Body of pancreas (tissue), 4 donors: Measurements from ENCODE around the gene EXOSC3. TPM values are rescaled to one million over a fixed set of nuclear protein-coding genes. Genes with fewer than 3 reads are reported as not detected.
"Not testable (repeated sequence)": the region's sequence is repeated elsewhere in the genome, so short reads cannot be mapped to it uniquely, and the experiment has no call there.

Experiments used
- ATAC-seq: fragments of 150-250 bp; one replicate; pipeline ENCODE4 v1.9.1; 2016
- DNase-seq, 4 donors: peaks; one replicate each; pipeline ENCODE4 v3.0.0-alpha.2; 2019
- H3K27ac ChIP-seq, 4 donors: fragments of 200-600 bp; sonication (generic); 1 replicate in 3 of 4; 2 replicates in 1 of 4; pipeline versions ENCODE4 v1.5.1 to v1.6.1; 2016 to 2019; ENCODE audit warnings: mild to moderate bottlenecking in 1 of 4, mixed read lengths in 1 of 4, moderate library complexity in 1 of 4
- H3K27me3 ChIP-seq, 2 donors: fragments of 200-600 bp; sonication (generic); one replicate each; pipeline ENCODE4 v1.6.0; 2016; ENCODE audit warnings: mild to moderate bottlenecking in 1 of 2
- H3K36me3 ChIP-seq, 2 donors: fragments of 200-600 bp; sonication (generic); replicated peaks in 1 of 2; 2 replicates each; pipeline ENCODE4 v1.5.1; 2016; ENCODE audit warnings: low read depth in 2 of 2; ENCODE audit not compliant: insufficient read depth in 1 of 2
- H3K4me1 ChIP-seq: fragments of 200-600 bp; sonication (generic); one replicate; pipeline ENCODE4 v1.6.0; 2016
- H3K4me3 ChIP-seq, 2 donors: fragments of 200-600 bp; sonication (generic); 1 replicate in 1 of 2; 2 replicates in 1 of 2; pipeline ENCODE4 v1.5.1; 2016 to 2019
- H3K9me3 ChIP-seq, 3 donors: fragments of 200-600 bp; sonication (generic); 1 replicate in 2 of 3; 2 replicates in 1 of 3; pipeline ENCODE4 v1.5.1; 2016
- CTCF ChIP-seq, 7 experiments: fragments of 450-650 bp in 4 of 7; fragments of 200-600 bp in 3 of 7; sonication (generic) in 3 of 7; IDR thresholded peaks; one replicate each; pipeline ENCODE4 v1.5.1; 2016 to 2019; ENCODE audit warnings: antibody characterized with exemption in 7 of 7
- POLR2A ChIP-seq, 3 donors: fragments of 450-650 bp; IDR thresholded peaks; one replicate each; pipeline ENCODE4 v1.6.1; 2016; ENCODE audit warnings: antibody characterized with exemption in 3 of 3, mild to moderate bottlenecking in 2 of 3
- WGBS, 2 donors: methylation state at CpG; one replicate each; pipeline ENCODE4 v1.1.5; 2017; 5-methylcytosine and 5-hydroxymethylcytosine counted together
- intact Hi-C: fragments of 100-400 bp; cut with DNase I; formaldehyde crosslinking; loops from one replicate; pipeline ENCODE4 v1.15.1; 2023
- total RNA-seq, 2 donors: library from RNA; depleted of rRNA; stranded (reverse); fragments of >200 nt; gene quantifications; one replicate each; pipeline ENCODE4 v1.1.0, GENCODE V29; 2016

The EXOSC3 gene
- total RNA-seq, 2 donors from 2014 or later = 33.2 to 47.8 TPM

DNA sequence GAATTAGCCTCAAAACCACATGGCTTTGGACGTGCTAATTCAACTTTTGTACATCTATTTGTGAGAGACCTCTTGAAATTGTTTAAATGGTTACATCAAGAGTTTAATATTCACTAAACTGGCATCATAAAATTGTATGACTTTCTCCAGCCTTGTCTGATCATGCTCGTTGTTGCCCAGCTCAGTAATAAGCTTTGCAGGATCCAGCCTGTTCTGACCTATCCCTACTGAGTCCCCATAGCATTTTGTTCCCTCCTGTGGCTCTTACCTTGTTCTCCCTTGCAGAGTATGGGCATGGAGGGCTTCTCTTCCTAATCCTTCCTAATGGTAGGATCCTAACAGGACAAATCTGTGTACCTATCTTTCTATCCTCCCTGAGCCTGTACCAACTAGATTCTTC lies 6.3 kb downstream of the EXOSC3 start:
- 72 to 81% methylated on average over 2 of the region's 2 CpGs for WGBS, 2 donors
- Histone ChIP-seq H3K4me1 (peaks cover 15% of the 10 kb centered on the region), H3K36me3 (peaks cover 4 to 18% of the 10 kb centered on the region in 2 donors), H3K4me3 (no peak overlapping the region), H3K9me3 (no peaks in the 10 kb centered on the region), H3K27ac (no peak overlapping the region), H3K27me3 (no peaks in the 10 kb centered on the region)
- ATAC-seq (no peak), DNase-seq (no peak)
- TF ChIP-seq CTCF (IDR thresholded peaks at IDR 0.05) = no peak
- intact Hi-C loops = no loop called here

- TF ChIP-seq CTCF (IDR thresholded peaks at IDR 0.05) (no peak), POLR2A (IDR thresholded peaks at IDR 0.05) (no peak)
- peaks cover 0 to 15% of the 10 kb centered on the region in 2 donors for H3K36me3 ChIP-seq
- intact Hi-C loops = no loop called here
- 79 to 87% methylated on average over 5 of the region's 5 CpGs for WGBS, 2 donors
- no peak overlapping the region for H3K27ac ChIP-seq
- H3K4me3 ChIP-seq = no peak overlapping the region
- ATAC-seq (no peak), DNase-seq (no peak)
- H3K9me3 ChIP-seq = no peaks in the 10 kb centered on the region
- no peaks in the 10 kb centered on the region for H3K27me3 ChIP-seq
- no peaks in the 10 kb centered on the region for H3K4me1 ChIP-seq
Observed at GRCh38 chr9:37776328-37776727, 8.5 kb downstream of the EXOSC3 start.

DNA sequence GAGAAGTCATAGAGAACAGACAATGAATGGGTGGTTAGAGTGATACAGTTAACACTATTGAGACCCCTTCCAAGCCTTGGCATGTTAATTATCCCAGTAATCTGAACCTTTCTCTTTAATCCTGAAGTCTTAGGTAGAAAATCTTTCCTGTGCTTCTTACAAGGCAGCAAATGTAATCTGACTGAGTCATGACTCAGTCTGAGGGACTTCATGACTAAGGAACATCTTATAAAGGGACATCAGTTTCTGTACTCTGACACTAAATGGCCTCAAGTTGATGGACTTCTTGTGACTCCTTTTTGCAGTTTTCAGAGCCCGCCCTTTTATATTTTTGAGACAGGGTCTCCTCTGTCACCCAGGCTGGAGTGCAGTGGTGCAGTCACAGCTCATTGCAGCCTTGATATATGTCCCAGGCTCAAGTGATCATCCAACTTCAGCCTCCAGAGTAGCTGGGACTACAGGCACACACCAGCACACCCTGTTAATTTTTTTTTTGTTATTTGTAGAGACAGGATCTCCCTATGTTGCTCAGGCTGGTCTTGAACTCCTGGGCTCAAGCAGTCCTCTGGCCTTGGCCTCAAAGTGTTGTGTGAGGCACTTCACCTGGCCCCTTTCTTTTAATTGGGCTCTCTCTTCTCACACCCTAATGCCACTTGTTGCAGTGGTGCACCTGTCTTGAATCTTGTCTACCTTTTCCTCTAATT lies 9.5 kb downstream of the EXOSC3 start:
- WGBS, 2 donors = 100% methylated on average over 1 of the region's 1 CpG
- peaks cover 0 to 11% of the 10 kb centered on the region in 2 donors for H3K36me3 ChIP-seq
- ATAC-seq = no peak

DNA sequence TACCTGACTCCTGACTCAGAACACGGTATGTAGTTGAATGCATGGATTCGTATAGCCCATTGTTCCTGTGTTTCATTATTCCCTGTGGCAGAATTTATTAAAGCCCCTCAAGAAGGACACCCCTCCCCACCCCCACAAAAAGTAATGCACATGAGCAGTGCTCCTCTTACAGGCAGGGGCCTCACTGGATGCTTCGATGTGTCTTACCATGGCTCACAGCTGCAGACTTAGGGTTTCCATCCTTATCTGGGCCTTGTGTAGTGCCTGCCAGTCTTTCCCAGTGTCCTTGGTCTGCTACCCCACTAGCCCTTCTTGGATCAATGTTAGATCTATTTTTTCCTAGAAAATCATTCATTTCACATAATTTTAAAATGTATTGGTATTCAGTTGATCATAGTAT lies 14.9 kb downstream of the EXOSC3 start:
- no peak overlapping the region for H3K4me3 ChIP-seq
- intact Hi-C loops = no loop called here

More for the DNA sequence above, 9.5 kb downstream of the EXOSC3 start:
- H3K27me3 ChIP-seq = no peaks in the 10 kb centered on the region
- intact Hi-C loops = no loop called here
- TF ChIP-seq POLR2A (IDR thresholded peaks at IDR 0.05) (no peak), CTCF (IDR thresholded peaks at IDR 0.05) (no peak)
- H3K9me3 ChIP-seq = no peaks in the 10 kb centered on the region
- DNase-seq = no peak
- no peaks in the 10 kb centered on the region for H3K4me1 ChIP-seq
- H3K27ac ChIP-seq = no peak overlapping the region
- H3K4me3 ChIP-seq = no peak overlapping the region

GRCh38 chr9:37769306-37769705 lies 15.6 kb downstream of the EXOSC3 start:
- 55 to 78% methylated on average over 5 of the region's 5 CpGs for WGBS, 2 donors

More for the DNA sequence above, 14.9 kb downstream of the EXOSC3 start:
- DNase-seq (no peak), ATAC-seq (no peak)
- peaks cover 0 to 1% of the 10 kb centered on the region in 2 donors for H3K36me3 ChIP-seq
- TF ChIP-seq POLR2A (IDR thresholded peaks at IDR 0.05) = no peak
- WGBS, 2 donors = 84 to 98% methylated on average over 3 of the region's 3 CpGs
- H3K9me3 ChIP-seq = no peaks in the 10 kb centered on the region
- H3K27ac ChIP-seq = no peak overlapping the region
- H3K27me3 ChIP-seq = no peaks in the 10 kb centered on the region
- H3K4me1 ChIP-seq = no peaks in the 10 kb centered on the region

GRCh38 chr9:37765263-37765662 lies 19.6 kb downstream of the EXOSC3 start:
- ATAC-seq, DNase-seq, H3K4me3 ChIP-seq, H3K4me1 ChIP-seq, intact Hi-C loops, H3K9me3 ChIP-seq, H3K27me3 ChIP-seq, H3K27ac ChIP-seq, H3K36me3 ChIP-seq: not testable (repeated sequence)
- 83 to 98% methylated on average over 6 of the region's 6 CpGs for WGBS, 2 donors

More at GRCh38 chr9:37769306-37769705, 15.6 kb downstream of the EXOSC3 start:
- Histone ChIP-seq H3K9me3 (no peaks in the 10 kb centered on the region), H3K4me1 (no peaks in the 10 kb centered on the region), H3K4me3 (no peak overlapping the region), H3K27me3 (no peaks in the 10 kb centered on the region), H3K27ac (no peak overlapping the region), H3K36me3 (peaks cover 0 to 1% of the 10 kb centered on the region in 2 donors)
- intact Hi-C loops = no loop called here
- no peak for ATAC-seq
- DNase-seq = no peak
- TF ChIP-seq POLR2A (IDR thresholded peaks at IDR 0.05) (no peak), CTCF (IDR thresholded peaks at IDR 0.05) (no peak)
